NT2/D1 (cell line): ENCODE data around the gene TOR3A.

Source experiments
- YY1 ChIP-seq: IDR thresholded peaks from 2 replicates; pipeline ENCODE4 v1.6.1; 2011; ENCODE audit not compliant: insufficient read length, insufficient read depth
- ZNF274 ChIP-seq: IDR thresholded peaks from 2 replicates; pipeline ENCODE4 v1.6.1; 2011; ENCODE audit warnings: mild to moderate bottlenecking, low read depth, low read length

GRCh38 chr1:179081687-179082332, at the start of gene TOR3A:
- TF ChIP-seq YY1 (no peak), ZNF274 (no peak)
